ENCODE results near the gene PTTG1IP.
"Not testable (repeated sequence)": the region's sequence is repeated elsewhere in the genome, so short reads cannot be mapped to it uniquely, and the experiment has no call there.

PTTG1IP gene

DNA sequence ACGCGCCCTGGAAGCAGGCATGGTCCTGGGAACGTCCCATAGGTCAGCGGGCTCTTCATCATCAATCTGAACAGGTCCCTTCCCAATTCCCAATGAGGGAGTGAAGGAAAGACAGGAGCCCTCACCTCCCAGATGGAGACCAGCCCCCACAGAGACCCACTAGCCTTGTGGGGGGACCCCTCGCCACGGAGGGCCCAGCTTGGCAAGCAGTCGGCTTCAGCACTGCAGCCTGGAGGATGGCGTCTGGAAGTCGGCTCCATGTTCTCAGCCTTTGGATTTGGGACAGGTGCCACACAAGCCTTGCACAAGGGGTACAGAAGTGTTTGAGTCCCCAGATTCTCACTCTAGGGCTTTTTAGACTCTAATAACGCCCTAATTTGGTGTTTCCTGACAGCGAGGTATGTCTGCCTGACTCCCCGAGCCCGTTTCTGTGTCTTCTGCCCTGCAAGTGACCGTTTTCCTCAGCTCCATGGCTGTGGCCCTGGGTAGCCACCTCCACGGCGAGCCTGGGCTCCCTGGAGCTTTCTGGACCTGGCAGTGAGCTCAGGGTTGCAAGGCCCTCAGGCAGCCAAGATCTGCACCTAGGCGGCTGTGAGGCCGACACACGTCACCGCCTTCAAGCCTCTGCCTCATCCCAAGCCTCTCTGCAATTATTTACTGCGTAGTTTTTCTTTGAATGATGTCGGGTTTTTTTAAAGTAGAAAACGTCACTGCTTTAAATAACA is 30.6 kb downstream of the PTTG1IP start:
- DNase-seq, result no peak

DNA sequence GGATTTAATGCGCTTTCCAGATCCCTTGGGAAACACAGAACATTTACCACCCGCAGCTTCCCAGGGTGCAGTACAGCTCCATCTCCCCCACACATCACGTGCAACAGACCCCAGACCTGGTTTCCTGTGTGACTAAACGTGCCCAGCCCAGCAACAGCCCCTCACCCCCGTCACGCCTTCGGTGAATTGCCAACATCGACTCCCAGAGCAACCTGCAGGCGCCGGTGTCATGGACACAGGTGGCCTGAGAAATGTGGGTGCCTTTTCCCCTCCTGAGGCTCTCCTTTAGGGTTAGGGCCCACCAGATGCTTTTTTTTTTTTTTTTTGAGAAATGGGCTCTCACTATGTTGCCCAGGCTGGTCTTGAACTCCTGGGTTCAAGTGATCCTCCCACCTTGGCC is 31.4 kb downstream of the PTTG1IP start:
- DNase-seq, result no peak

DNA sequence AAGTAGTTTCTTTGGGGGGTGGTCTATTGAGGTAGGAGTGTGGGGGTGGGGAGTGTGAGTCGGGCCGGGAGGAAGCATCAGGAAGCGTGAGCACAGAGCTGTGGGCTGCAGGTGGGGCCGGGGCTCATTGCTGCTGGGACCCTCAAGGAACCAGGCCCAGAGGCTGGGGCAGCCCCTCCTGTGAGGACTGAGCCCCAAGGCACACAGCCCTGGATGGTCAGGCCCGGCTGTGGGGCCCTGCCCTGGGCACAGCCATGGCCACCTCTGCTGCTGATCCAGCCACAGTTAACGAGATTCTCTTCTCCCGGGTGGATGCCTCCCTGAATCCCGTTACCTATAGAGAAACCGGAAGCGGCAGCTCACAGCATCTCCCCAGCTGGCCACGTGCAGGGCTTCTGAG is 32.7 kb downstream of the PTTG1IP start:
- no peak for DNase-seq

GRCh38 chr21:44838951-44839350 is 34.5 kb downstream of the PTTG1IP start:
- DNase-seq, result no peak

DNA sequence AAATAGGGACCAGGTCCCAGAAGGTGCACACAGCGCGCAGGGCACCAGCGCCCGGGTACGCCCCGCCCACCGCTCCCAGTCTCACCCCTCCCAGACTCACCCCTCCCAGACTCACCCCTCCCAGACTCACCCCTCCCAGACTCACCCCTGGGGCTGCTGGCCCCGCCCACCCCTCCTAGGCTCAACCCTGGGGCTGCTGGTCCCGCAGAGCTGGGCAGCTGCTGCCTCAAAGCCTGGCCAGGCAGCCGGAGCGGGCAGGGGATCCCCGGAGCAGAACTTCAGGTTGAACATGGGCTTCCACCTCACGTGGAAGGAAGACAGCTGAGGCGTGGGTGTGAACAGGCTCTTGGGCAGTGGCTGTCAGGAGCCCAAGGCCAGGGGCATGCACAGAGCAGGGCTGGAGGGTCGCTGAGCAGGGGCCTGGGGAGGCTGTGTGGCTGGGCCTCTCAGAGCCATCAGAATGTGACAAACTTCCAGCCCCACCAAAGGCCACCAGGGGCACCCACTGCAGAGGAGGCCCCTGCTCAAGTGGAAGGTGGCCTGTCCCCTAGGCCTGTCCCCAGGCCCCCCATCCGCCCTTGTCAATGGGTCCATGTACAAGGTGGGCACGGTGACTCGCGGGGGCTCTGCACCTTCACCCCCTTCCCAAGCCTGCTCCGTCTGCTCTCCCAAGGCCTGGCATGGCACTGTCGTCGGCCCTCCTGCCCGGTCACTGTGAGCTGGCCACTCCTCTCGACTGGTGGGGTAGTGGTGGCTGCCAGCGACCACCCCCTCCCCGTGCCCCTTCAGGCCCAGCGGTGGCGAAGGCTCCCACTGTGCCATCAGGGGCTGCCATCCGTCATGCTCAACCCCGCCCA is 35.2 kb downstream of the PTTG1IP start:
- no peak for DNase-seq

DNA sequence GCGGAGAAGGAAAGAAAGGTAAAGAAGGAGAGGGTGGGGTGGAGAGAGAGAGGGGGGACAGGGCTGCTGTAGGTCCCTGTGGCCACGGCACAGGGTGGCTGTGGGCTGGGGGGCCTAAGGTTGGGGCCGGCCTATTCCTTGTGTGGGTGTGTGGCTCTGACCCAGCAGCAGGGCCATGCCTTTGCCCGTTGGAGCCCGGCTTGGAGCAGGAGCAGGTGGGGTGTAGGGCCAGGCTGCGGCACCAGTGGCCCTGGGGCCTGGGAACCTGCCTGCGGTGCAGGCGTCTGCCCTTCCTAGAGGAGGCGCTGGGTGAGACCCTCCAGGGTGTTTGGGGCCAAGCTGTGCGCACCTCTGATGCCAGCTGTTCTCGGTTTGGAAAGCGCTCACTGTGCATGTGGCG is 36.0 kb downstream of the PTTG1IP start:
- no peak for DNase-seq

- DNase-seq, result peak in 2 of 14 donors; percentile 10 to 33
Observed at GRCh38 chr21:44836666-44837471, 36.6 kb downstream of the PTTG1IP start.

DNA sequence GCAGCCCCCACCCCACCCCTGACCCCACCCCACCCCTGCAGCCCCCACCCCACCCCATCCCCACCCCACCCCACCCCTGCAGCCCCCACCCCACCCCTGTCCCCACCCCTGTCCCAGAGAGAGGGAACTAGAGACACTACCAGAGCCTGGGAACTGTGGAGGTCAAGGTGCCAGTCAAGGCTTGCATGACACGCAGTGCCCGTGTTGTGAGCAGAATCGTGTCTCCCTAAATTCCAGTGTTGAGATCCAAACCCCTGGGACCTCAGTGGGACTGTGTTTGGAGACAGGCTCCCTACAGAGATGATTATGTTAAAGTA is 37.2 kb downstream of the PTTG1IP start:
- DNase-seq, result no peak

DNA sequence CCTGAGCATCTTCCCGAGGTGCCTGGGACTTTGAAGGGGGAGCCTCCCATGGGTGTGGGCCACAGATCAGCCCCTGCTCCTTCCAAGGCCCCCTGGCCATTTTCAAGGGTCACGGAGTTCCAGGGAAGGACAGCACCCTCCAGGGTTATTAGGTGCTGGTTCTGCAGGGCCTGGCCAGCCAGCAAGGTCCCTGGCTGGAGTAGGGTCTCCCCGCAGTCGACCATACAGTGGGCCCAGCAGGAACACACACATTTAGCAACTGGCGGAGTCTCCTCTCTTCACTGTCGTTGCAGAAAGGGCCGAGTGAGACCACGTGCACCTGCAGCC is 37.9 kb downstream of the PTTG1IP start:
- no peak for DNase-seq

GRCh38 chr21:44834951-44835646 is 38.4 kb downstream of the PTTG1IP start:
- DNase-seq, result no peak

DNA sequence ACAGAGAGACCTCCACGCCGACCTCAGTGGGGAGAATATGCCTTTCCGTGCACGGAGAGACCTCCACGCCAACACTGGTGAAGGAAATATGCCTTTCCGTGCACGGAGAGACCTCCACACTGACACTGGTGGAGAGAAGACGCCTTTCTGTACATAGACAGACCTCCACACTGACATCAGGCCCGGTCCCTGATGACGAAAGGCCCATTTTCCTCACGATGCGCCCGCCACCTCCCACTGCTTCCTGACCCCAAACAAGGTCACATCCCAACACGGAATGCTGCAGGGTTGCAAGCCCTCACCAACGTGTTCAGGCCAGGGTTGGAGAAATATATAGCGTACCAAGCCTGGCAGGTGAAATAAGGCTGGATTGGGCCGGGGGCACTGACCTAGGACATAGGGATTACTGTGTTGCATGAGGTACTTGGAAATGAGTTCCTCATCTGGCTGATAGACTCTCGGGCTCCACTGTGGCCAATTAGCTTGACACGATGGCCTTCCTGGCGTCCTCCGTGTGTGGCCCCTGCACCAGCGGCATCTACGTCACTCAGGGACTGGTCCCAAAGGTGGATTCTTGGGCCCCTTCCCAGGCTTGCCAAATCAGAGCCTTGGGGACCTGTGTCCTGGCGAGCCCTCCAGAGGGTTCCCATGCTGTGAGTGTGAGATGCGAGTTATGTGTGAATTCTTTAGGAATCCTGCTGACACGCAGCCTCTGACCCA is 39.1 kb downstream of the PTTG1IP start:
- DNase-seq, result no peak

- no peak for DNase-seq
Observed at GRCh38 chr21:44833663-44834062, 39.8 kb downstream of the PTTG1IP start.

GRCh38 chr21:44832516-44833255 is 40.8 kb downstream of the PTTG1IP start:
- not testable (repeated sequence) for DNase-seq

DNA sequence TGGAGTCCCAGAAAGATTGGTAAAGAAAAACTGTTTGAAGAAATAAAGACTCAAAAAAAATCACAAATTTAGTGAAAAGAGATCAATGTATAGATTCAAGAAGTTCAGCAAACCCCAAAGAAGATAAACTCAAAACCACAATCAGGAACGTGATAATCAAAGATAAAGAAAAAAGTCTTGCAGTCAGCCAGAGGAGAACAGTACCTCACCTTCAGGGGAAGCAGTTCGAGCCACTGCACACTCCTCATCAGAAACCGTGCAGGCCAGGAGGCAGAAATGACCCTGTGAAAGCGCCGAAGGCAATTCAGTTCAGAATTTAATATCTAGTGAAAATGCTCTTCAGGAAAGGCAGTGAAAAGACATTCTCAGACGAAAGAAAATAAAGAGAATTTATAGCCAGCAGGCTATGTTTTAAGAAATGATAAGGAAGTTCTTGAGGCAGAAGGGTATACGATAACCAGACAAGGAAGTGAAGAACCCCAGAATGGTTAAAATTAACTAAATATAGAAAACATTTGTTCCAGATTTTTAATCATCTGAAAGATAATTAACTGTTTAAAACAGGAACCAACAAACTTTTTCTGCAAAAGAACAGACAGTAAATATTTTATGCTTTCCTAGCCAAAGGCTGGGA is 42.1 kb downstream of the PTTG1IP start:
- DNase-seq, result no peak

GRCh38 chr21:44829507-44830092 is 43.9 kb downstream of the PTTG1IP start:
- no peak for DNase-seq

- no peak for DNase-seq
Observed at GRCh38 chr21:44828362-44829056, 45.0 kb downstream of the PTTG1IP start.

GRCh38 chr21:44823179-44823660 is 50.3 kb downstream of the PTTG1IP start:
- DNase-seq, result no peak

DNA sequence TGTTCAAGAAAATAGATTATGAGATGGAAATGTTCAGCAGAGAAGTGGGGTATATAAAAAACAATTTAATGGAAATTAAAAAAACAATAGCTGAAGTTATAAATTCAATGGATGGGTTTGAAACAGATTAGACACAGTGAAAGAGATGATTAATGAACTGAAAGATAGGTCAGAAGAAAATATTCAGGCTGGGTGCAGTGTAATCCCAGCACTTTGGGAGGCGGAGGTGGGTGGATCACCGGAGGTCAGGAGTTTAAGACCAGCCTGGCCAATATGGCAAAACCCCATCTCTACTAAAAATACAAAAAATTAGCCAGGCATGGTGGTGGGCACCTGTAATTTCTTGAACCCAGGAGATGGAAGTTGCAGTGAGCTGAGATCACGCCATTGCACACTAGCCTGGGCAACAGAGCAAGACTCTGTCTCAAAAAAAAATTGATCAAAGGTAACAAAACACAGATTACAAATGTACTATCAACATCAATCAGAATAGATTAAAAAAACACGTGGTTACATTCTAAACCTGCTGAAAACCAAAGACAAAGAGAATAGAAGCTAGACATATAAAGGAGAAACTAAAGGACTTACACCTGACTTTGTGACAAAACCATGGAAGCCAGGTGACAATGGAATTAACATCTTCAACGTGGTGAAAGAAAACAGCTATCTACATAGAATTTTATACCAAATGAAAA is 50.9 kb downstream of the PTTG1IP start:
- no peak for DNase-seq

DNA sequence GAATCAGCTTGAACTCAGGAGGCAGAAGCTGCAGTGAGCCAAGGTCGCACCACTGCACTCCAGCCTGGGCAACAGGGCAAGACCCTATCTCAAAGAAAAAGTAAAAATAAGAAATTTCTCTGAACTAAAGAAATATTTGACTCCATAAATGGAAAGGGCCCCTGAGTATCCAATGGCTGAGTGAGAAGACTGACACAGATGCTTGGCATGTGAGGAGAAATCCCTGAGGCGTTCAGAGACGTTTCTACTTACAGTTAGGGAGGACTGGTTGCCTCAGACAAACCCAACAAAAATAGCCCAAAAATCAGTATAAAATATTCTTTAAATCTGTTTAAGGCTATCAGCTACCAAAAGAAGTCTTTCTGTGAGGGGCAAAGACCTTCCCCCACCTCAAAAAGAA is 52.6 kb downstream of the PTTG1IP start:
- no peak for DNase-seq

All from C1 segment of cervical spinal cord (tissue), 14 donors.